DMS114 treated with DMSO at 0.1 percent for 48 hours (cell line): Measurements from ENCODE around the gene WDR31.
"Not testable (repeated sequence)": the region's sequence is repeated elsewhere in the genome, so short reads cannot be mapped to it uniquely, and the experiment has no call there.

Experiments
- DNase-seq: peaks from one replicate; lab custom pipeline; 2025; ENCODE audit not compliant: unreplicated experiment; lab: John Stamatoyannopoulos, UW

WDR31 gene

DNA sequence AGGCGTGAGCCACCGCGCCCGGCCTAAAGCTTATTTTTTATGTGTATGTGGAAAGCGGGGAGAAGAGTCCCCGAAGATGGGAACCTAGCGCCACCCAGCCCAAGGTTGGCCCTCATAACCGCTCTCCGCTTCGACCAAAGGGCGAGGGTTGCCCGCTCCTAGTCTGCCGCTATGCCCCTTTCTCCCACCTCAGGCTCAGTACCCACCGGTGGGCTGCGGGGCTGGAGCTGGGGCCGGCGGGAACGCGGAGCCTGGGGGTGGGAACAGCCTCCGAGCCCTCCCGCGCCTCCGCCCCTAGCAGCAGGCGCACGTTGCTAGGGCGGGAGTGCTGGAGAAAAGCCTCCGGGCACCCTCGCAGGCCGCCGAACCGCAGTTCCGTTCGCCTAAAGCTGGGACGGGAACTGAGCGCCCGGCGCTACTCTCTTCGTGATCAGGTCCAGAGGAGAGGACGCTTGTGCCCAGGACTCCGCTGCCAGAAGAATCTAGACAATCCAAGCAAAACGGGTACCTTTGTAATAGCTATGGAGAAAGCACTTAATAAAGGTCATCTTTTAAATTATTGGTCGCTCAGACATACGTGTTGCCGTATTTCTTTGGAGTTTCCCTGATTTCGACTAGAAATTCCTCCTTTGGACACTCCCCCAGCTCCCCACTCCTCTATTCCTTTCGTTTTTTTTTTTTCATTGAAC, at the start of gene WDR31:
WDR31 (minus strand) TSS at position 265 of the 689 bp plus-strand sequence. CDS start 8,253 bp downstream, outside the sequence.
- DNase-seq: peak; percentile 65

DNA sequence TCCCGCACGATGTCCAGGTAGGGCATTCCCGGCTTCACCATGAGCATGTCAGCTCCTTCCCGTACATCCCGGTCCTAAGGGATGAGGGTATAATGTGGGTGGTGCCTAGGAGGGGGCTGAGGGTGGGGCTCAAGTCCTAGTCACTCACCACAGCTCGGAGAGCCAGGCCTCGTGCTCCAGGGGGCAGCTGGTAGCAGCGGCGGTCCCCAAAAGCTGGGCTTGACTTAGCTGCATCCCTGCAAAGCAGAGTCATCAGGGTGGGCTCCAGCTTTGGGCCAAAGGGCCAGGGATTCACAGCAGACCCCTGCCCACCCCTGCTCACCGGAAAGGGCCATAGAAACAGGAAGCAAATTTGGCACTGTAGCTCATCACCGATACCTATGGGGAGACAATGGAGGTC, 49.4 kb upstream of the WDR31 start:
- no peak for DNase-seq

DNA sequence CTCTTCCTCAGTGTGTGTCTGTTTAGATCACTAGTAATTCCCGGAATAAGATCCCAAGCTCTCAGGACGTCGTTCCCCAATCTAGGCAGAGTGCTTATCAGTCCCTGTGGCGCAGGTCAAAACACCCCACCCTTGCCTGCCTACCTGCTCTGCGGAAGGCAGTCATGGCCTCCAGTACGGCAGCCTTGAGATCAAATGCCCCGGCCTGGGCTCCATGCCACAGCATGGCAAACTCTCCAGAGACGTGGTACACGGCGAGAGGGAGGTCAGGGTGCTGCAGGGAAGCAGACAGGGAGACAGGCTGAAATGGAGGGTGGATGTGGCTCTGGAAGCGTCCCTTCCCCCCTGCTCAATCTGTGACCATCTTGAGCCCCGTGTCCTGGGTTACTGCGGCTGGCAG, 48.8 kb upstream of the WDR31 start:
- DNase-seq: no peak

DNA sequence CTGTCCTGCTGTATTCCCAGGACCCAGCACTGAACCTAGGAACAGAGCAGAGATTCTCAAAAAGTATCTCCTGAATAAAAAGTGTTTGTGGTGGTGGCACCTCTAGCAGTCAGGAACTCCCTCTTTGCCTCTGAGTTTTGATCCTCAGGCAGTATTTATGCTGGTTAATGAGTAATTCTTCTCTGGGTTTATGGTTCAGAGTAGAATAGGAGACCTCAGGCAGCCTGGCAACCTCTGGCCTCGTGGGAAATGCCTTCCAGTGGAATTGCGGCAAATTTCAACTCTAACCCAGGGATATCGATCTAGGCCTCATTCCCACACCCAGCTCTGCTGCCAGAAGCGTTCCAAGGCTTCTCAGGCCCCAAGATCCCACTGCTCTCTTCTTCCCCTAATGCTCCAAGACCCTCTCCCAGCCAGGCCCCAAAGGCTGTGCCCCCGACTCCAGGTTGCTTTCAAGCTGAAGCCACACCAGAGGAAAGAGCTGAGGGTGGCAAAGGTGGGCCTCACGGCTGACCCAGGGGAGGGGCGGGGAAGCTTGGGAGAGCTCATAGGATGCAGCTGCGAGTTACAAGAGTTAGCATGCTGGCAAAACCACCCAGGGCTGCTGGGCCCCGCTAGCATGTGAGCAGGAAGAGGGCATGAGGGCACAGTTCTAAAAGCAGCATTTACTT, 47.6 kb upstream of the WDR31 start:
- no peak for DNase-seq

DNA sequence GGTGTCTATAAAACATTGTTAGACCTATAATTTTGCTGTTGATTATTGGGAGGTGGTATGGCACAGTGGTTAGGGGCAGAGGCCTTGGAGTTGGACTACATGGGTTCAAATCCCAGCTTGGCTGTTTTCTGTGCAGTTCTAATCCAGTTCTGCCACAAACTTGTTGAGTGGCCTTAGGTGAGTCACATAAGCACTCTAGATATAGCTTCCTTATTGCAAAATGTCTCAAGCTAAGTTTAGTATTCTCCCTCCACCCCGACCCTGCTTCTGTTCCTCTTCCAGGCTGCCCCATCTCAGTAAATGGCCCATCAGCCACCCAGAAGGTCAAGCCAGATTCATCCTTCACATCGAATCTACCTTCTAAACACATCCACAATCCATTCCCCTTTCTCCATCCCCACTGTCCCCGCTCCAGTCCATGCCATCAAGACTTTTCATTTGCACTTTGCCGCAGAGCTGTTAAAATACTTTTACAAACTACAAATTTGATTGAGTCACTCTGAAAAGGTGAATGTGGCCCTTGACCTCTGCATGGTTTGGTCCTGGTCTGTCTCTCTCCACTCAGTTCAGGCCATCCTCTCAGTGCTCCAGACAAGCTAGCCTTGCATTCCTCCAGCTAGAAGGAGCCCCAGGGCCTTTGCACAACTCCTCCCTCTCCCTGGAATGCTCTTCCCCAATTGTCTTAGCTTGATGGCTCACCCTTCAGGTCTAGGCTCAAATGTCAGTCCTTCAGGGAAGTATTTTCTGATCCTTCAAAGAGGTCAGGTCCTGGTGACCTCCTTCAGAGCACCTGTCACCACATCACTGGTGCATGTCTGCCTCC, 46.7 kb upstream of the WDR31 start:
- no peak for DNase-seq

DNA sequence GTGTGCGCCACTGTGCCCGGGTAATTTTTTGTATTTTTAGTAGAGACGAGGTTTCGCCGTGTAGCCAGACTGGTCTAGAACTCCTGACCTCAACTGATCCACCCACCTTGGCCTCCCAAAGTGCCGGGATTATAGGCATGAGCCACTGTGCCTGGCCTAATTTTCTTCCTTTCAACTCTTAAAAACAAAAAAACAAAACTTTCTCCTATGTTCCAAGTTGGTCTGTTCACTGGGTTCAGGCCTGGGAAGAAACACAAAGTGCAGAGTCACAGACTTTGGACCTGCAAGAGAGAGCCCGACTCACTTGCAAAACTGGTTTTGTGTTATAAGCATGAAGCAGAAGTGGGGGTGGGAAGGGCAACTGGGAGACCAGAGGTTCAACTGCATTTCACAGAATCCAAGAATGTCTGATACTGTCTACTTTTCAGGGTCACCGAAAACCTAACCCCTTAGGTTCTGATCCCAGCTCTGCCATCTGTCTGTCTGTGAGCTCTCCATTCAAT, 41.9 kb upstream of the WDR31 start:
- DNase-seq: no peak

DNA sequence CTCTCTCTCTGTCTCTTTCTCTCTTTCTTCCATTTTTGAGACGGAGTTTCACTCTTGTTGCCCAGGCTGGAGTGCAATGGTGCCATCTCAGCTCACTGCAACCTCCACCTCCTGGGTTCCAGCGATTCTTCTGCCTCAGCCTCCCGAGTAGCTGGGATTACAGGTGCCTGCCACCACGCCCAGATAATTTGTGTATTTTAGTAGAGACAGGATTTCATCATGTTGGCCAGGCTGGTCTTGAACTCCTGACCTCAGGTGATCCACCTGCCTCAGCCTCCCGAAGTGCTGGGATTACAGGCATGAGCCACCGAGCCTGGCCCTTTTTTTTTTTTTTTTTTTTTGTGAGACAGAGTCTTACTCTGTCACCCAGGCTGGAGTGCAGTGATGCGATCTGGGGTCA, 41.4 kb upstream of the WDR31 start:
- DNase-seq: not testable (repeated sequence)

DNA sequence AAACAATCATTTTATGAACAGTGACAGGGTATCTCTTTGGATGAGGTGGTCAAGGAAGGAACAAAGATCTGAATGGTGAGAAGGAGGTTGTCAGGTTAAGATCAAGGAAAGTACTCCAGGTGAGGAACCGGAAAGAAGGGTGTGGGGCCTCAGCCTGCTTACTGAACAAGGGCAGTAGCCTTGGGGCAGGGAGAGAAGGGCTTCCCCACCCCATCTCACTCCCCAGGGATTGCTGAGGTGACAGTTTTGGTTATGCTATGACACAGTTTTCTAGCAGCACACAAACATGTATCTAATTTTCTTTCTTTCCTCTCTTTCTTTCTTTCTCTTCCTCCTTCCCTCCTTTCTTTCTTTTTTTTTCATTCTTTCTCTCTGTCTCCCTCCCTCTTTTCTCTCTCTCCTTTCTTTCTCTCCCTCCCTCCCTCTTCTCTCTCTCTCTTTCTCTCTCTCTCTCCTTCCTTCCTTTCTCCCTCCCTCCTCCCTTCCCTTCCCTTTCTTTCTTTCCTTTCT, 40.8 kb upstream of the WDR31 start:
- no peak for DNase-seq

DNA sequence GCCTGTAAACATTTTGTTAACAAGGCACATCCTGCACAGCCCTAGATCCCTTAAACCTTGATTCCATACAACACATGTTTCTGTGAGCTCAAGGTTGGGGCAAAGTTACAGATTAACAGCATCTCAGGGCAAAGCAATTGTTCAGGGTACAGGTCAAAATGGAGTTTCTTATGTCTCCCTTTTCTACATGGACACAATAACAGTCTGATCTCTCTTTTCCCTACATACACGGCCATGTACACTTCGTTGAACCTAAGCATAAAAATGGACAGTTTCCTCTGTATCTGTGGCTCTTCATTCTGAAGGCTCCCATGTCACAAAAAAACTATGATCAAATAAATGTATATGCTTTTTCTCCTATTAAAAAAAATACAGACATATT, 39.7 kb upstream of the WDR31 start:
- DNase-seq: not testable (repeated sequence)

DNA sequence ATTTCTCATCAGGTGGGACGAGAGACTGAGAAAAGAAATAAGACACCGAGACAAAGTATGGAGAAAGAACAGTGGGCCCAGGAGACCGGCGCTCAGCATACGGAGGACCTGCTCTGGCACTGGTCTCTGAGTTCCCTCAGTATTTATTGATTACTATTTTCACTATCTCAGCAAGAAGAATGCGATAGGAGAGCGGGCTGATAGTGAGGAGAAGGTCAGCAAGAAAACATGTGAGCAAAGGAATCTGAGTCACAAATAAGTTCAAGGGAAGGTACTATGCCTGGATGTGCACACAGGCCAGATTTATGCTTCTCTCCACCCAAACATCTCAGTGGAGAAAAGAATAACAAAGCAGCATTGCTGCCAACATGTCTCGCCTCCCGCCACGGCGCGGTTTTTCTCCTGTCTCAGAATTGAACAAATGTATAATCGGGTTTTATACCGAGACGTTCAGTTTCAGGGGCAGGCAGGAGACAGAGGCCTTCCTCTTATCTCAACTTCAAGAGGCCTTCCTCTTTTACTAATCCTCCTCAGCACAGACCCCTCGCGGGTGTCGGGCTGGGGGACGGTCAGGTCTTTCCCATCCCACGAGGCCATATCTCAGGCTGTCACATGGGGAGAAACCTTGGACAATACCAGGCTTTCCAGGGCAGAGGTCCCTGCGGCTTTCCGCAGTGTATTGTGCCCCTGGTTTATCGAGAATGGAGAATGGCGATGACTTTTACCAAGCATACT, 39.2 kb upstream of the WDR31 start:
- DNase-seq: not testable (repeated sequence)

DNA sequence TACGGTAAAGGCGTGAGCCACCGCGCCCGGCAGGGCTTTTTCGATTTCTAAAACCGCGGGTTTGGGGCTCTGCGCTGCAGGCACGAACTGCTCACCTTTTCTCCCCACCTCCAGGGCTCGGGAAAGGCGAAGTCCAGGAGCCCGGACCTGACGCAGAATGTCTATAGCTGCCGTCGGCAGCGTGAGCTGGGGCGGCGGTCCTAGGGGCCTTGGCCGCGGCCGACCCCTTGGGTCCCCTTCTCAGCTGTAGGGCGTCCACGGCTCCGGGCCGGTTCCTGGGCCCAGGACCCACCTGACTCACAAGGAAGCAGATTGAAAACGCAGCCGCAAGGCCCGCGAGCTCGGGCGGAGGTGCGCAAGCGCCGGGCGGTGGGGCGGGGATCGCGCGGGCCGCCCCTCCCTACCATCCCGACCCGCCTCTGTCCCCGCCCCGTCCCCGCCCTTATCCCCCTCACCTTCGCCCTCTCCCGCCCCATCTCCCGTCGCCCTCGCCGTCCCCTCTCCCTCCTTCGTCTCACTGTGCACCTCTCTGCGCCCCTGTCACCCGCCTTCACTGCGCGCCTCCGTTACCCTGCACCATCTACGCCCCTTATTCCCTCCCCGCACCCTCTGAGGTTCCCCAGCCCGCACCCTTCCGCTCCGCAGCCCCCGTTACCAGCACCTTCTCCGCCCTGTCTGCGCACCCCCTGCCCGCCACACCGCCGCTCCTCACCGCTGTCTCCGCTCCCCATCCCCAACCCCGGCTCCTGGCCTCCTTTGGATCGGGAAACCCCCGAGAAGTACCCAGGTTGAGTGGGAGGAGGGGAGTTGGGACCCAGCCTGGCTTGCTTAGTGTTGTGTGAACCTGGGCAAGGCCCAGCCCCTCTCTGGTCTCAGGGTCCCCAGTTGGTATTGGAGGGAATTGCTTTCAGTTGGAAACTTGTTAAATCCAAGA, 36.8 kb upstream of the WDR31 start, which contains the start of gene HDHD3:
HDHD3 (minus strand) TSS at position 353 of the 934 bp plus-strand sequence. CDS start 2,632 bp downstream, outside the sequence.
- DNase-seq: peak; percentile 45

DNA sequence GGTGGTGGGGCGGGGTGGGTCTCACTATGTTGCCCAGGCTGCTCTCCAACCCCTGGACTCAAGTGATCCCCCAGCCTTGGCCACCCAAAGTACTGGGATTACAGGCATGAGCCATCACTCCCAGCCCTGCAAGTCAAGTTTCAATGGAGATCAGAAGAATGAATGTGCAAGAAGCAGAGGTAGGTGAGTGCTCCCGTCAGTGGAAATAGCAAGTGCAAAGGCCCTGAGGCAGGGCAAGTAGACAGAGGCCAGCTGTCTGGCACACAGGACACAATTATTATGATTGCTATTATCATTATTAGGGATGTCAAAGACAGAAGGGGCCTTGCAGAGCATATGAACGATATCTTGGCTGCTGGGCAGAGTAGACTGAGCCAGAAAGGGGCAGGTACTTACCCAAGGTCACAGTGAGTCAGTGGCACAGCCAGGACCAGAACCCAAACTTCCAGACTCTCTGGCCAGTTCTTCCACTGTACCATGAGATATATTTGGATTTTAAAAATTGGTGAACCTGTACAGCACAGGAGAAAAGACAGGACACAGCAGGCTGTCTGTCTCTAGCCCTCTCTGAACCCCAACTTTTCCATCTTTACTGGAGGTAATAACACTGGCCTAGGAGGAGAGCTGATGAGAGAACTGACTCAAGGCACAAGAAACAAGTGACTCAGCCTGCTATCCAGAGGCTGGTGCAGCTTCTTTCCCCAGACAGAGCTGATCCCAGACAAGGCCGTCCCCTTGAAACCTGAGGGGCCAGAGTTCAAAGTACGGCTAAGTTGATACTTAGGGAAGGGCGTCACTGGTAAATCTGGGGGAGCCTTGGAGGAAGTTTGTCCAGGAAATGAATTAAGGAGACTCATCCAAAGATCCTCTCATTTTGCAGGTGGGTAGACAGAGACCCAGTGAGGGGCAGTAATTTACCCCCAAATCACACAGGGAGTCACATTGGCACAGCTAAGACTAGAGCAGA, 35.3 kb upstream of the WDR31 start:
- DNase-seq: no peak

DNA sequence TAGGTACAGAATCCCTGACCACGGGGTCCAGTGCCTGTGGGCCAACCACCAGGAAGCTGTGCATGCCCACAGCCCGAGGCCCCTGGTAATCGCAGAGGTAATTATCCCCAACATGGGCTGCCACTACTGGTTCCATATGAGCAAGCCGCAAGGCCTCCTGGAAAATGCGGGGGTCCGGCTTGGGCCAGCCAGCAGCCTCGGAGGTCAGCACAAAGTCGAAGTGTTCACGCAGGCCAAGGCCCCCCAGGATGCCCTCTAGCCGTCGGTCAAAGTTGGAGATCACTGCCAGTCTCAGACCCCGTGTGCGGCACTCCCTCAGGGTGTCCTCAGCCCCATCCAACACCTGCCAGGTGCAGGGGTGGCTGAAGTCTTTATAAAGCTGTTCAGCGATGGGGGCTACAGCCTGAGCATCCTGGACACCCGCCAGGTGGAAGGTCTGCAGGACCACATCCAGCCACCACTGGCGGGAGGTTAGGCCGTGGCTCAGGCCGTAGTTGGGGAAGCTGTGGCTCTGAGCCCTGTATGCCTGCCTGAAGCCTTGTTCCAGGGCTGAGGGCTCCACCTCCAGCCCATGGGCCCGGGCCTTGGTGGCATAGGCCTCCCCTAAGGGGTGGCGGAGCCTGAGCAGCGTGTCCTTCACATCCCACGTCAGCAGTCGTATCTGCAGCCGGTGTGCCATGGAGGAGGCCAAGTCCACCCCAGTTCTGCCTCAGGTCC, 33.8 kb upstream of the WDR31 start:
- DNase-seq: no peak

DNA sequence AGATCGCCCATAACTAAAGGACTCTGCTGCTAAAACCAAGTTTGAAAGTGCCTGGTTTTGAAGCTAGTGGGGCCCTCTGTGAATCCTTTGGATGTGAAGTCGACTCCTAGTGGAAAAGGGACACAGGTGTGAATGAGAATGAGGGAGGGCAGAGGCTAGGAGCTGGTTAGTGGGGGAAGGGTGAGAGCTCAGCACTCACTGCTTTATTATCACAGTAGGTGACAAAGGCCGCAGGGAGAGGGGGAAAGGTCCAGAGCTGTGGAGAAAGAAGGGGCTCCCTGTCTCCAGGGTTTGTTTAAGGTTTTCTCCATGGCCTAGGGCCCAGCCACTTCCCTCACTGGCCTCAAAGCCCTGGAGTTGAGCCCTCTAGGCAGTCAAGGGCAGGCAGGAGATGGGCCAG, 33.2 kb upstream of the WDR31 start:
- no peak for DNase-seq

DNA sequence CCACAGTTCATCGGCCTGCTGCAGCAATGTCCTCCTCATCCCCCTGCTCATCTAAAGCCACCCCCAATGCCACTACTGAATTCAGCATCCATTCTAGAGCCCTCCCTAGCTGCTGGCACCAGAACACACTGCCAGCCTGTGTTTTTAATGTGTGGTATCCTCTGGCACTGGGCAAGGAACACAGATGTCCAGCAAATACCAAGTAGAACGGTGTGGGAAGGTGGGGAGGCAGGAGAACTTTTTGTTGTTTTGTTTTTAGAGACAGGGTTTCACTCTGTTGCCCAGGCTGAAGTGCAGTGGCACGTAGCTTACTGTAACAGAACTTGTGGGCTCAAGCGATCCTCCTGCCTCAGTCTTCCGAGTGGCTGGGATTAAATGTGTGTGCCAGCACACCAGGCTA, 32.0 kb upstream of the WDR31 start:
- DNase-seq: no peak

DNA sequence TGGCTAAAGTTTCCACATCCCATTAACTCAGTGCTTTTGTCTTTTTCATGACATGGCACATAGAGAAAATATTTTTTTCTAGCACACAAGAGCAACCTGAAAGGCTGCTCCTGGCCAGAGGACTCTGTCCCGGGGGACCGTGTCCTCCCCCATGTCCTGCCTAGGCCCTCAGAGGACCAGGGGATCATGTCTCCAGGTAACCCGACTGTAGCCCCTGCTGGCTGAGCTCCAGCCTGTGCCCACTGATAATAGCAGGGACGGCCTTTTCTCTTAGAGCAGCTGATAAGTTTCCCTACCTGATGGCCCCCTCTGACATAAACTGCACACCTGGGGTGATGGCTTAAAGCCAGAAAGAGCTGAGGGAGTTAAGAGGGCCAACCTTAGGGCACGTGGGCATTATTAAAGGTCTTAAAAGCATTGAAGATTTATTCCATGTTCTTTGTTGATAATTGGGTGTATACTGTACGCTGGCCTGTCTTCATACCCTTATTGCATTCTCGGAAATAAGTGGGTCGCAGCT, 30.8 kb upstream of the WDR31 start:
- no peak for DNase-seq

DNA sequence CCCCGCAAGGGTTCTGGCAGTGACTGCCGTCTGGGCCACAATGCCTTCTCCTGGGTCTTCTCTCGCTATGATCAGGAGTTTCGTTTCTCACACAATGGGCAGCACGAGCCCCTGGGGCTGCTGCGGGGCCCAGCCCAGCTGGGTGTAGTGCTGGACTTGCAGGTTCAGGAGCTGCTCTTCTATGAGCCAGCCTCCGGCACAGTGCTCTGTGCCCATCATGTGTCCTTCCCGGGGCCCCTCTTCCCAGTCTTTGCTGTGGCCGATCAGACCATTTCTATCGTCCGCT, 29.7 kb upstream of the WDR31 start:
- no peak for DNase-seq
